Stimulated activated CD4-positive, alpha-beta T cell treated with anti-CD3 and anti-CD28 coated beads, Interleukin-1b, Interleukin-23, amount 100 ng/mL, for 24 hours (primary cell): Measurements from ENCODE around the gene ABCB8.

Experiments used
- DNase-seq, 4 experiments: peaks; one replicate each; pipeline ENCODE4 v3.0.0-alpha.2; 2020; ENCODE audit warnings: low read depth in 4 of 4, low spot score in 1 of 4

ABCB8 gene

DNA sequence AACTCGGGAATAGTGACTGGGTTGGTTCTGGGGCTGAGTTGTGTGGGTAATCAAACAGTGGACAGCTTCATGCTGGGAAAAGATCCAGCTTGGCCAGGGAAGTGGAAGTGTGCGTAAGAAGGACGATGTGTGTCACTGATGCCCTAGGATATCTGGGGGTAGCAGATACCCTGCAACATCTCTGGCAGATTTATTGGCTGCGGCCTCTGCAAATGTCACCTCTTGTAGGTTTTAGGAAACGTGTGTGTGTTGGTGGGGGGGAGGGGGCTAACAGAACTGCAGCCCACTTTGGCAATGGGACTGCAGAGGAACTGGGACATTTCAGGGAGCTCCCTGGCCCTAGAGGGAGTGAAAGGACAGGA lies 57.1 kb downstream of the ABCB8 start:
- DNase-seq: no peak

DNA sequence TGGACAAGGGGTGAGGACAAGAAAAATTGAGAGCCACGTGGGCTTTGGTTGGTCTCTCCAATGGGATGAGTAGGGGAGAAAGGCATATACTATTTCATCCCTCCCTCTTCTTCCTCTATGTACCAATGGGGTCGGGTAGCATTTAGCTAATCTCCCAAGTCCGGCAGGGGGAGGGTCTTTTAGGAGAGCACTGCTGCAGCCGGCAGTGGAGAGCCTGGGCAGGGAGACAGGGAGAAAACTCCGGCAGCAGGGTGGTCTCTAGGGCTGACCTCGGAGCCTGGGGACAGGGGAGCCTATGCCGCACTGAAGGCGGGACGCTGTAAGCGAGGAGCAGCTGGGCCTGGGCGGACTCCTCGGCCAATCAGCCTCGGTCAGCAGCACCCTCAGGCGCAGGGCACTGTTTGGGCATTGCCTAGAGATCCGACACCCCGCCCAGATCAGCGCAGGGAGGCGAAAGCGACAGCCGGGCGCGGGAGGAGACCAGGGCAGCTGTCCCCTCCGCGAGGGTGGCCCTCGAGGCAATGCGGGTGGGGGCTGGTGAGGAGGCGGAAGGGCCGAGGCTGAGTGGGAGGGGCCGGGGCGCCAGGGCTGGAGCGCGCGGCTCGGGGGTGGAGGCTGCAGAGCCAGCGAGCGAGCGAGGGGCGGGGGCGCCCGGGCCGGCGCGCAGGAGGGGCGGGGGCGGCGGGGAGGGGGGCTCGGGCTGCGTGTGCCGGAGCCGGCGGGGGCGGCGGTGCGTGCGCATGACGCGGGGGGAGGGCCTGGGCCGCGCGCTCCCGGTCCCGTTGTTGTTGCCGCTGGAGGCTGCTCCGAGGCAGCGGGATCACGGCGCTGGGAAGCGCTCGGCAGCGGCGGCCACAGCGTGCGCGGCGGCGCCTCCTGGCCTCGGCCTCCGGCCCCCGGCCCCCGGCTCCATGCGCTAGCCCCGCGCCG lies 57.7 kb downstream of the ABCB8 start, which contains the start of gene AGAP3:
Gene AGAP3, plus strand, starts transcription at position 785 of the 930 bp plus-strand sequence. CDS start 267 bp downstream, outside the sequence.
- DNase-seq: peak in 3 of 4 experiments; percentile 36 to 53 (median 44)

DNA sequence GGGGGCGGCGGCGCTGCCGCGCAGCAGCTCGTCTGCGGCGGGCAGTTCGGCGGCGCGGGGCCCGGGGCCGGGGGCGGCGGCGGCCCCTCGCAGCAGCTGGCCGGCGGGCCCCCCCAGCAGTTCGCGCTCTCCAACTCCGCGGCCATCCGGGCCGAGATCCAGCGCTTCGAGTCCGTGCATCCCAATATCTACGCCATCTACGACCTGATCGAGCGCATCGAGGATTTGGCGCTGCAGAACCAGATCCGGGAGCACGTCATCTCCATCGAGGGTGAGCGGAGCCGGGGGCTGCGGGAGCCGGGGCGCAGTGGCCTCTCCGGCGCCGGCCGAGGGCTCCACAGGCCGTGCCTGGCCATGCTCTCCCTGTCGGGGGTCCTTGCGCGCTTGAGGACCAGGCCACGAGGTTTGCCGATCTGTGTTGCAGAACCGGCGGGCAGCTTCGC lies 58.6 kb downstream of the ABCB8 start:
- DNase-seq: no peak

DNA sequence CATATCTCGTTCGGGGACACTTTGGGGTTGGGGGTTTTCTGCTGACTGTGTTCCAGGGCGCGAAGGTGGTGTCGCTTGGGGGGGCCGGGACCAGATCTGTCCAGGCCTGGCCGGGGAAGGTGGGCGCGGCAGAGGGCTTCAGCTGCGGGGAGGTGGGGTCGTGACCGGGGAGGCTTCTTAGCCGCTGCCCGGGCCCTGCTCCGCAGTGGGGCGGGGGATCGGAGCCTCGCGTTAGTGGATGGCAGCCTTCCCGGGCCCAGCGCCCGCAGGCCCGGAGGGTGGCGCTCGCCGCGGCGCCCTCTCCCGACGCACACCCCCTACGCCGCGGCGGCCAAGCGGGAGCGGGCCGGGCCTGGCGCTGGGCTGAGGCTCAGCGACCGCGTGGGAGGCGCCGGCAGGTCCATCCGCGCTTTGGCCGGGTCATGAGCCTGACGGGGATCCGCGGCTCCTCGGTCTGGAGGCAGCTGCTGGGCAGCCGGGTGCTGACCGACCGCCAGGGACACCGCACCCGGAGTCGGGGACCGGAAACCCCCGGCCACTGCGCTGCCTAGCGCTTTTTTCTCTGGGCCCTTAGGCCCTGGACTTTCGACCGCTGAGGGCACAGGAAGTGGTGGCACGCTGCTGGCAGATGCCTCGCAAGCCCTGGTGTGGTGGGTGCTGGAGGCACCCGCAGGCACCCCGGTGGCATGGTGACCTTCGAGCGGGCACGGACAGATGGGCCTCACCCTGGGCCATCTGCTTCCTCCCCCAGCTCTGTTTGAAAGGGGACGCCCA lies 59.2 kb downstream of the ABCB8 start:
- no peak for DNase-seq

DNA sequence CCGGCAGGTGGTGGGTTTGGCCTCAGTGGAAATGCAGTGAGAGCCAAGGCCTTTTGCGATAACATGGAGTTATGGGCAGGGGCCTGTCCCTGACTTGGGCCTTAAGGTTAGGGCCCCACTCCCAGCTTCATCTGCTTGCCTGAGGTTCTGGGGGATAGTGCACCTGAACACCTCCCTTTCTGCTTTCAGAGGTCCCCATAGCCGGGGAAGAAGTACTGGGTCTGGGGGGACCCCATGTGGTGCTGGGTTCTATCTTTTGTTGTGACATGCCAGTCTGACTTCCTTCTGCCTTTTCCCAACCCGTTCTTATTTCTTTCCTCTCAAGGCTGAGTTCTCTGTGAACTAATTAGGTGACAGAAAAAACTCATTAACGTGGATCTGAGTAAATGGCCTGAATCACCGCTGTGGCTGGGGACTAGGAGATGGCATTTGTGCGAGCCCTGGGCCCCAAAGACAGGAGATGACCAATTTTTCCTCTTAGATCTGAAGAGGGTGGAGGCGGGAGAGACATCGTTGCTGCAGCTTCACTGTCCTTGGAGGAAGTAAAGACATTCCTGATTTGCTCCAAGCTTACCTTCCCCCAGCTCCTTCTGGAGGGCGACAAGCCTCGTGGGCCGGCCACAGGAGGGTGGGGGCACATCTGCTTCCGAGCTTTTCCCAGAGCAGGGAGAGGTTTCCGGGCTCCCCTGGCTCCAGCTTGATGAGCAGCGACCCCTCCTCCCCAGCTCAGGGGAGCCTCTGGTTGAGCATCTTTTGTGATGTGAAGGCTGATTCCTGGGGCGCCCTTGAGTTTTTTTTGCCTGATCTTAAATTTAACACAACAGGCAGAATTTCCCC lies 60.0 kb downstream of the ABCB8 start:
- DNase-seq: no peak

DNA sequence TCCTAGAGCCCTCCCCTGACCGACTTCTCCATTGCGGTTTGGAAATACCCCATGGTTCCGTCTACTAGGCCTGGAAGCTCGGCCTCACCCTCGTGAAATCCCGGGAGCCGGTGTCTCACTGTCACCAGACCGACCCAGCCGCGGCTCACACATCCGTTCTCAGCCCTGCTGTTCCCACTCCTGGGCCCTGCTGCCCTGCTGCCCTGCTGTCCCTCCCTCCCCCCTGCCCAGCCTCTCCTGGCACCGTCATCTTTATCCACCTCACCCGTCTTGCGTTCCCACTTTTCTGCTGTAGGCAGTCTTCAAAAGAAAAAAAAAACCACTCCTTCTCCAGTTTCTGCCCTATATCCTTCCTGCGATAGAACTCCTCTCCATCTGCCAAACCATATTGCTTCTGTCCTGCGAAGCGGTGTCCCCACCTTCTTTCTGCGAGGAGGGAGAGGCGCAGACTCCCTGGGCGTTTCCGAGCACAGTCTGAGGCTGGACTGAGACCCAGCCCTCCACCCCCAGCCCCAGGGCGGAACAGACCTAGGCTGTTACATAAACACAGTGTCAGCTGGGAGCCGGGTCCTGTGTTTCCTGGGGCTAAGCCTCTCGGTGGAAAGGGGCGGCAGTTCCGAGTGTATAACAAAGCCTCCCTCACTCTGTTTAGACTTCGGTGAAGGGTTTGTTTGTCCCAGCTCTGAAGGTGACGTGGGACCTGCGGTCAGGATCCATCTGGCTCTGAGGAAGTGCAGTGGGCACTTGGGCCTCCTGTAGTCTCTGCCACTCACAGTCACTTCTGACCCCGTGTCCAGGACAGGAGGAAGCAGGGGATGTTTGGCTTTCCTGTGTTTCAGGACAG lies 60.8 kb downstream of the ABCB8 start:
- DNase-seq: no peak

DNA sequence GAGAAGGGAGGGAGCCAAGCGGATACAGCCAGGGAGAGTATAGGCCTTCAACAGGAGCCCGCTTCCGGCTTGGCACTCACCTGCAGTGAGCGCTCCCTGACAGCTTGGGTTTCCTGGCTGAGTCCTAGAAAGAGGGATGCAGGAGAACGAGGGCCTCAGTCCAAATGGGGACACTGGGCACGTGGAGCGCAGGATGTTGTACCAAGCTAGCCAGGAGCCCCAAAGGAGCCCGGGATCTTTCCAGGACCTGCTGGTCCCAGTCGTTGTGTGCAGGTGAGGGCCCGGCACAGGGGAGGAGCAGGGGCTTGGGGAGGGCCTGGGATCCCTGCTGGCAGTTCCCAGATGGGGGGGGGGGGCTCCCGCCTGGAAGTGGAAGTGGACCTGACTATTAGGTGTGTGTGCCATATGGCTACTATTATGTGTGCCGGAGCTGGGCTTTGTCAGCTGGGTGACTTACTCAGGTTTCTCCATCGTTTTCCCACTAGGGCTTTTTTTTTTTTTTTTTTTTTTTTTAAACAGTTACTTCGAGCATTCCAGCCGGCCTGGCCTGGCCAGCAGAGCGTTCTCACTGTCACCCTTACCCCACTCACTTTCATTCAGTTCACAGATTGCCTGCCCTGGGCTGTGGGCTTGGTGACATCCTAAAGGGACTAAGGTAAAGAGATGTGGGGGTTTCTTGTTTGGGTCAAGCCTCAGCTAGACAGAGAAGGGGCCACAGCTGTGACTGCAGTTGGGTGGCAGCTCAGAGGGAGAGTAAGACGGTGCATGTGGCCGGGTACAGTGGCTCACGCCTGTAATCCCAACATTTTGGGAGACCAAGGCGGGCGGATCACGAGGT lies 61.9 kb downstream of the ABCB8 start:
- DNase-seq: no peak

DNA sequence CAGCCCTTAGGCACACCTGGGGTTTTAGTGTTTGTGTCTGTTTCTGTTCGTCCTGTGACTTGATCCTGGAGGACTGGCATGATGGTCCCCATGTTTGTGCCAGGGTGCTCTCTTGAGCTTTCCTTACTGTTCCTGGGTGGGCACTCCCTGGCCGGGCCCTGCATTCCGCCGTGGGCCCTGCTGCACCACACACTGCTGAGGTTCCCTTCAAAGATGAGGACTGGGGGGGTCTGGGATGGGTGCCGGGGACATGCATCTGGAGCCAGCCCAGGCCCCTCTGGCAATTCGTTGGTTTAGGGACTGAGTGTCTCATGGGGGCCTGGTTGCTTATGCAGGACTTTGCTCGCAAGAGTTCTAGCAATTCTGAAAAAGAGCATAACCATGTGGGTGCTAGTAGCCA lies 62.8 kb downstream of the ABCB8 start:
- no peak for DNase-seq

DNA sequence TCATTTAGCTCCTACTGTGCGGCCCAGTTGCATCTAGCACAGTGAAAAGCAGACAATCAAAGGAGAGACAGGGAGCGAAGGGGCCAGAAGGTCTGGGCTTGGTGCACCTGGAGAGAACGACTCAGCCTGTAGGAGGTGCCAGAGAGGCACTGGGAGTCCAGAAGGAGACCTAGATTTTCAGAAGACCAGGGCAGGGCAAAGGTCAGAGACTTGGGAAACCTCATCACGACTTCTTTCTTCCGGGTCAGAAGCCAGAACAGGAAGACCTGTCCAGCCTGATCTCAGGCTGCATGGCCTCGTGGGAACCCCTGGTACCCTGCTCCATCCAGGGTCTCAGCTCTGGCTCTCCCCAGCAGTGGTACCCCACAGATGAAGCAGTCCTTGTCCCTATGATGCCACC lies 63.2 kb downstream of the ABCB8 start:
- no peak for DNase-seq

DNA sequence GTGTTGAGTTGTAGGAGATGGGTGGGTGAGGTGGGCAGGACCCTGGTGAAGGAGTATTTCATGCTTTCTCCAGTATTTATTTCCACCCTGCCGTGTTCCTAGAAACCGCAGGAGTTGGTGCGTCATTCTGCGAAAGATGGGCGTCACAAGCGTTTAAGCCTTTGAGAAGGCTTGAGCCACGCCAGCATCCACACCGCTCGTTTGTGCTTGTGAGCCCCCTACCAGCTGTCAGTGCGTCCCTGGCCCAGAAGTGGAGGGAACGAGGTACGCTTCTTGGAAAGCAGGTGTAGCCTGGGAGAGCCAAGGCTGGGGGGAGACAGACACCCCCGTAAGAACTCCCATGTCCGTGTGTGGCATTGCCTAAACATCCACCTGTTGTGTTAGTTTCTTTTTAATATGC lies 63.7 kb downstream of the ABCB8 start:
- DNase-seq: no peak

DNA sequence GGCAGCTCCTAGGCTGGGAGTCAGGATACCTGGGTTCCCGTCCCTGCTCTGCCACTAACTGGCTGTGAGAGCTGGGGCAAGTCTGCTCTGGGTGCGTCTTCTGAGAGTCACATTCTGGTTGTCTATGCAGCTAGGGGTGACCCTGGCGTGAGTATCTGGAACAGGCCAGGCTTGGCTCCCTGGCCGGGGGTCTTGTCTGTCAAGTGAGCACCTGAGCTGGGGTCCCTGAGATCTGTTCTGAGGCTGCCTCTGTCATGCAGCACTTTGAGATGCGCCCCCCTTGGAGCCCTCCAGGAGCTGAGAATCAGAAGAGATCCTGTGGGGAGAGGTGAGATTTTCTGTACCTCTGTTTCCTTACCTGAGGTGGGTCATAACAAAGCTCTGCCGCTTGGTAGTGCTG lies 65.5 kb downstream of the ABCB8 start:
- DNase-seq: no peak

DNA sequence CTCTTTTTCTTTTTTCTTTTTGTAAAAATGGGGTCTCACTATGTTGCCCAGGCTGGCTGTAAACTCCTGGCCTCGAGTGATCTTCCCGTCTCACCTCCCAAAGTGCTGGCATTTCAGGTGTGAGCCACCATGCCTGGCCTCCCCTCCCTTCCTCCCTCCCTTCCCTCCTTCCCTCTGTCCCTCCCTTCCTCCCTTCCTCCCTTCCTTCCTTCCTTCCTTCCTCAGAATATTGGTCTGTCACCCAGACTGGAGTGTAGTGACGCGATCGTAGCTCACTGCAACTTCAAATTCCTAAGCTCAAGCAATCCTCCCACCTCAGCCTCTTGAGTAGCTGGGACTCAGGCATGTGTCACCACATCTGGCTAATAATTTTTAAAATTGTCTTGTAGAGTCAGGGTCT lies 66.4 kb downstream of the ABCB8 start:
- no peak for DNase-seq

DNA sequence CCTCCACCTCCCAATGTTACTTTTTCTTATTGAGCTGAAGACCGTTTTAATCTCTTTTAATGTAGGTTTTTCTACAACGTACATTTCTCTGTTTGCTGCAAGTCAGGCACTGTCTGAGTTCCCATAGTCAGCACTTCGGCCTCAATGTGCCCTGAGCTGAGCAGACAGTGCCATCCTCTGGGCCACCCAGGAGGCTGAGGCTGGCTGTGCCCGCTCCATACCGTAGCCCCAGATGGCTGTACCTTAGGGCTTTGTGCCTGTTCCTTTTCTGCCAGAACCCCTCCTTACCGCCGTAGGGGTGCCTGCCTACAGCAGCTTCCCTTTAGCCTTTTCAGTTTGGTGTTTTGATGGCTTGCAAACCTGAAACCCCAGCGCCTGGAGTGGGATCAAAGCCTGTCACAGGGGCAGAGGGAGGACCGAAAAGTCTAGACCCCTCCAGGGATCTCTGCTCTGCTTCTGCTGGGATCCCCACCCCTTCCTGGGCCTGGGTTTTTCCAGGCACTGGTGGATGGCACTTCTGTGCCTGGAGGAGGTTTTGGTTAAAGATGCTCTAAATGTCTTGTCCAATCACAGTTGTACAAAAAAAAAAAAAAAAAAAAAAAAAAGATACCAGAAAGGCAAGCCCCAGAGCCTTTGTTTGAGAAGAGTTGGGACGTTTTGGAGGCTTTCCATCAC lies 67.0 kb downstream of the ABCB8 start:
- DNase-seq: no peak

DNA sequence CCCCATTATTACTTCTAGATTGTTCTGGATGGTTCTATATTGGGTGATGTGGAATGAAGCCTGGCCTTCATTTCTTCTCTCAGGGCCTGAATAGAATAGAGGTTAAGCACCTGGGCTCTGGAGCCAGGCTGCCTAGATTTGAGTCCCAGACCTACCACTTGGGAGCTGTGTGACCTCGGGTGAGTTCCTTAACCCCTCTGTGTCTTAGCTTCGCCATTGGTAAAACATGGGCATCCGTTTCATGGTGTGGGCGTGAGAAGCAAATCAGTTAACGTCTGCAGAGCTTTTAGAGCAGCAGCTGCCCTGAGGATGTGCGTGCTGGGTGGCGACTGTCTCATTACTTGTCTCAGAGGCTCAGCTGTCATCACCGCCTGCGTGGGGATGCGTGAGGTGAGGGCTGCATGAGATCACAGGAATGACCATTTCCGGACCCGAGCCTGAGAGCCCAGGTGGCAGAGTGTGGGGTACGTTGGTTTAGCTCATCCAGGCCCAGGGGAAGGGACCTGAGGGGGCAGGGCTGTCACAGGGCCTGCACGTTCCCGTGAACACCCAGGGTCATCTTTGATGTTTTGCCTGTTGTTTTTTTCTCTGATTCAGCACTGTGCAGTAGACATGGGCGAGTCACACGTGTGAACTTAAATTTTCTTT lies 67.7 kb downstream of the ABCB8 start:
- DNase-seq: no peak
